ENCODE results near the gene ATXN1.

ATXN1 gene

DNA sequence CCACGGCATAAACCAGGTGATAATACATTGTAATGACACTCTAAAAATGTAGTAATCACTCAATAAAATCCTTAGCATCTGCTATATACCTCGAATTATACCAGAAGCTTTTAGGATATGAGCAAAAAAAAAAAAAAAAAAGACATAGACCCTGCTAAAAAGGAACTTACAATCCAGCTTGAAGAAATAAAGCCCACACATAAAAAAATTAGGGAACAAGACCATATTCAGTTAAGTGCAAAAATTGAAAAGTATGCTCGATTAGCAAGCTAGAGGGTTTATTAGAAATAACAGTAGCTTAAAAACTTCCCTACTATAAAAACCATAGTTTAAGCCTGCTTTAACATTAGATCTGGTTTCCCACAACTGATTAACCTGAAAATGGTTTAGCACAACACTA is 387.2 kb downstream of the ATXN1 start:
- intact Hi-C loops (cut with DNase I; ENCODE audit: low total_unique reads): no loop called here
- Histone ChIP-seq H3K9me3 (no peaks in the 10 kb centered on the region), H3K4me3 (no peak overlapping the region), H3K27me3 (no peaks in the 10 kb centered on the region), H3K36me3 (no peaks in the 10 kb centered on the region), H3K27ac (no peak overlapping the region), H3K4me1 (peaks cover 0 to 16% (median 3%) of the 10 kb centered on the region in 4 donors)
- TF ChIP-seq, protein P1, sequence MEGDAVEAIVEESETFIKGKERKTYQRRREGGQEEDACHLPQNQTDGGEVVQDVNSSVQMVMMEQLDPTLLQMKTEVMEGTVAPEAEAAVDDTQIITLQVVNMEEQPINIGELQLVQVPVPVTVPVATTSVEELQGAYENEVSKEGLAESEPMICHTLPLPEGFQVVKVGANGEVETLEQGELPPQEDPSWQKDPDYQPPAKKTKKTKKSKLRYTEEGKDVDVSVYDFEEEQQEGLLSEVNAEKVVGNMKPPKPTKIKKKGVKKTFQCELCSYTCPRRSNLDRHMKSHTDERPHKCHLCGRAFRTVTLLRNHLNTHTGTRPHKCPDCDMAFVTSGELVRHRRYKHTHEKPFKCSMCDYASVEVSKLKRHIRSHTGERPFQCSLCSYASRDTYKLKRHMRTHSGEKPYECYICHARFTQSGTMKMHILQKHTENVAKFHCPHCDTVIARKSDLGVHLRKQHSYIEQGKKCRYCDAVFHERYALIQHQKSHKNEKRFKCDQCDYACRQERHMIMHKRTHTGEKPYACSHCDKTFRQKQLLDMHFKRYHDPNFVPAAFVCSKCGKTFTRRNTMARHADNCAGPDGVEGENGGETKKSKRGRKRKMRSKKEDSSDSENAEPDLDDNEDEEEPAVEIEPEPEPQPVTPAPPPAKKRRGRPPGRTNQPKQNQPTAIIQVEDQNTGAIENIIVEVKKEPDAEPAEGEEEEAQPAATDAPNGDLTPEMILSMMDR (IDR thresholded peaks at IDR 0.05): no peak
- DNase-seq: no peak

DNA sequence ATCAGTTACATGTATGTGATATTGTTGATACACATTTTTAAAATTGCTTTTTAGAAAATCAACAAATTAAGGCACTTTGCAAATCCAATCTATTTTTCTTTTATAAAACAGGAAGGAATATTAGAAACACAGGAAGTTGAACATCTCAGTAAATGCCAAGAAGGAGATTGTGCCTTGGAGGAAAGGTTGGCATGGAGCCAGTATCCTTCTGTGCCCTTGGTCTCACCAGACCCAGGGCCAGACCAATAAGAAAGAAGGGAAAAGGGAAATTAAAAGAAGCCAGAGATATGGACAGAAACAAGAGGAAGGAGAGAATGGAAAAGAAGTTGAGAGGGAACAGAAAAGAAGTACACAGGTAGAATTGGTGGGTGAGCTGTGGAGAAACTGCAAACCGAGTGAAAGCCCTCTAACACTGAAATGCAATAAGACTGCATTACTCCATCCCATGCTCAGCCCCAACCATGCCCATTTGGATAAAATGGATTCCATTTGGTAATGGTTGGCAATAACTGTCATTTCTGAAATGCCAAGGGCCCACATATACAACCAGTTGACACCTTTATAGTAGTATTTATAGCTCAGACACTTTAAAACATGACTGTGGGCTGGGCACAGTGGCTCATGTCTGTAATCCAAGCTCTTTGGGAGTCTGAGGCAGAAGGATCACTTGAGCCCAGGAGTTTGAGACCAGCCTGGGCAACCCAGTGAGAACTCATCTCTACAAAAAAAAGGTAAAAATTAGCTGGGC is 389.1 kb downstream of the ATXN1 start:
- intact Hi-C loops (cut with DNase I; ENCODE audit: low total_unique reads): no loop called here
- no peak overlapping the region for H3K27ac ChIP-seq

DNA sequence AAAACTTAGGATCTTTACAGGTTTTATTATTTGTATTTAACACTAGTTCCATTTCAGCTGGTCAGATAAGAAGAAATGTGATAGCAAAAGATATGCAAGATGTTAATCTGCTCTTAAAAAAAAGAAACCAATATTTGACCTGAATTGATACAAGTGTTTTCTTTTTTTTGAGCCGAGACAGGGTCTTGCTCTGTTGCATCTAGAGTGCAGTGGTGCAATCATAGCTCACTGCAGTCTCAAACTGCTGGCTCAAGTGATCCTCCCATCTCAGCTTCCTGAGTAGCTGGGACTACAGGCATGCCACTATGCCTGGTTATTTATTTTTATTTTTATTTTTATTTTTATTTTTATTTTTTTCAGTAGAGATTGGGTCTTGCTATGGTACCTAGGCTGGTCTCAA is 389.9 kb downstream of the ATXN1 start:
- H3K27ac ChIP-seq: no peak overlapping the region
- H3K36me3 ChIP-seq: no peaks in the 10 kb centered on the region
- TF ChIP-seq, protein P1 (IDR thresholded peaks at IDR 0.05): no peak
- H3K27me3 ChIP-seq: no peaks in the 10 kb centered on the region
- no peak for DNase-seq
- peaks cover 0 to 16% (median 3%) of the 10 kb centered on the region in 4 donors for H3K4me1 ChIP-seq
- no peaks in the 10 kb centered on the region for H3K9me3 ChIP-seq
- no peak overlapping the region for H3K4me3 ChIP-seq
- intact Hi-C loops (cut with DNase I; ENCODE audit: low total_unique reads): no loop called here

More for the DNA sequence above, 389.1 kb downstream of the ATXN1 start:
- Histone ChIP-seq H3K27me3 (no peaks in the 10 kb centered on the region), H3K9me3 (no peaks in the 10 kb centered on the region), H3K36me3 (no peaks in the 10 kb centered on the region), H3K4me1 (peaks cover 0 to 16% (median 3%) of the 10 kb centered on the region in 4 donors), H3K4me3 (no peak overlapping the region)
- TF ChIP-seq, protein P1 (IDR thresholded peaks at IDR 0.05): no peak
- DNase-seq: no peak

DNA sequence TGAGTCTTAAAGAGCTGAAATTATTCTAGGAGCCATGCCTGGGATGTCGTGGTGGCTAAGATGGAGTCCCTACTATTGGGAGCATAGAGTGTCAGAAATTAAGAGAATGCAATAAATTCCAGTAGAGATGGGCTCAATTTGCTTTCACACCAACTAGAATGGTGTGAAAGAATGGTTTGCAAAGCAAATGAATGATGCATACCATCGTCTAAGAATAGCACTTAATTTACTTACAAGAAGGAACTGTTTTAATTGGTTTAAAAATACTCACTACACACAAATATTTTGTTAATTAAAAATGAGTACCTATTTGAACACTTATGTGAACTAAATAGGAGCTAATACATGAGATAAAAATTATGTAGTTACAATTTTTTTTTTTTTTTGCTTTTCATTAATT is 390.3 kb downstream of the ATXN1 start:
- intact Hi-C loops (cut with DNase I; ENCODE audit: low total_unique reads): no loop called here
- H3K27me3 ChIP-seq: no peaks in the 10 kb centered on the region
- H3K4me3 ChIP-seq: no peak overlapping the region
- TF ChIP-seq, protein P1 (IDR thresholded peaks at IDR 0.05): no peak
- no peaks in the 10 kb centered on the region for H3K36me3 ChIP-seq
- no peak for DNase-seq
- H3K4me1 ChIP-seq: peaks cover 0 to 12% (median under 1%) of the 10 kb centered on the region in 4 donors
- H3K9me3 ChIP-seq: no peaks in the 10 kb centered on the region
- H3K27ac ChIP-seq: no peak overlapping the region

DNA sequence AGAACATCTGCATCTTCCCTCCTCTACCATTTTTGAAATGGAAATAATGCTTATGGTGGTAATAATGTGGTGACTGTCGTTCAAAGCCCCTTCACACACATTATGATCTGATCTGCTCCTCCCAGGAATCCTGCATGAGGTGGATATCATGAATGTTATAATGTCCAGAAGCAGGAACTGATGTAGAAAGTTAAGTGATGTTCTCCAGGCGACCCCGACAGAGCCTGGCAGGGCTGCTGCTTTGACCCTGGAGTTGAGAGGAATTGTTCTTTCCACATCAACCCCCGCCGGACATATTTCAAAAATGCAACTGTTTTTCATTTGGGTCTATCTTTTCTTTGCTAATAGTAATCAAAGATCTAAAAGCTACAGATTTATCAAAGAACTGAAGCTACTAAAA is 391.3 kb downstream of the ATXN1 start:
- H3K36me3 ChIP-seq: no peaks in the 10 kb centered on the region
- H3K9me3 ChIP-seq: no peaks in the 10 kb centered on the region
- no peak overlapping the region for H3K4me3 ChIP-seq
- H3K27me3 ChIP-seq: no peaks in the 10 kb centered on the region
- no peak for DNase-seq
- intact Hi-C loops (cut with DNase I; ENCODE audit: low total_unique reads): no loop called here
- TF ChIP-seq, protein P1 (IDR thresholded peaks at IDR 0.05): no peak
- H3K4me1 ChIP-seq: peaks cover 0 to 2% (median 0%) of the 10 kb centered on the region in 4 donors
- no peak overlapping the region for H3K27ac ChIP-seq

All from tibial artery (tissue), 4 donors.